GM11168 (cell line): Measurements from ENCODE around the gene SMPD3.

Source experiments
- in situ Hi-C: fragments of 300-500 bp; cut with MboI; formaldehyde crosslinking; loops from one replicate; pipeline ENCODE4 v1.12.0; 2022; ENCODE audit warnings: low sequenced_read_pairs; ENCODE audit not compliant: unreplicated experiment

Gene SMPD3

DNA sequence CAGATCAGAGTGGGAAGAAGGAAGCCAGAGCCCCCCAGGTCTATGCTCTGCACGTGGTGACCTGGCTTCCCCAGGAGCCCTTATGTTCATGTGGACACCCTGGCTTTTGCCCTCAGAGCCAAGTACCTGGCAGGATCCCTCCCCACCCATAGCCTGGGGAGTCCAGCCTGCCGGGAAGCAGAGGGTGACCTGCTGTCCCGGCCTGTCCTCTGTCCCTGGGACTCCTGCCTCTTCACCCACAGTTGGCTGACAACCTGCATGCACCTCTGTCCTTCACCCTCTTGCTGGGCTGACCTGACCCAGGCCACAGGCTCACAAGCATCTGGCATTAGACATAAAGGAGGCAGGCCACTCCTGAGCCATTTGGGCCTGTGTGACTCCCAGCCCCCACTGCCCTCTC, 60.2 kb downstream of the SMPD3 start:
- in situ Hi-C loops: no loop called here

DNA sequence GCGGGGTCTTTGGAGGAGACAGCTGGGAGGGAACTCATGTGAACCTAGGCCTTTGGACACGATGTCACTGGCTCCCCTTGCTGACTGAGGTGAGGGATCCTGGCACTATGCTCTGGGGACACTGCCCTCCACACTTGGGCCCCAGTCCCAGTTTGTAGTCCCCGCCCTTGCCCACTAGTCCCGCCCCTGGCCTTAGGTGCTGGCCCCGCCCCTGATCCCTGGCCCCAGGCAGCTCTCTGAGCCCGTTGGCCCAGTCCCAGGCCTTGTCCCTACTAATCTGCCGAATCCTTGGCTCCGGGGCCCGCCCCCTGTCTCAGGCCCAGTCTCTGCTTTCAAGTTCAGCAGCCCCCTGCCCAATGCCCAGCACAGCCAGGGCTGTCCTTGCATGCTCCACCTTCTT, 61.0 kb downstream of the SMPD3 start:
- in situ Hi-C loops: no loop called here

DNA sequence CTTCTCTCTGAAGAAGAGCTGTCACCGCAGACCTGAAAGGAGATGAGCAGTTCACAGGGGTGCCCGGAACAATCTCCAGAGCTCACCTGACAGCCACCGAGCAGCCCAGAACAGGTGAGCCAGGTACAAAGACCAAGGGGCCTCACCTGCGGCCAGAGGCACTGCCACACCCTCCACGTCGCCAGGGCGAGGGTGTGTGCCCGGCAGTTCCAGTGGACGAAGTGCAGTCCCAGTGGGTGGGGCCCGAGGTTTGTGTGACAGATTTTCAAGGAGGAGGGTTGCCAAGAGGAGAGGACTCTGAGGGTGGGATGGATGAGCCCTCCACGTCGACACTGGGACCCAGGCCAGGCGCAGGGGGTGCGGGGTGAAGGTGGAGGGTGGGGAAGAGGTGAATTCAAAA, 61.7 kb downstream of the SMPD3 start:
- in situ Hi-C loops: no loop called here

DNA sequence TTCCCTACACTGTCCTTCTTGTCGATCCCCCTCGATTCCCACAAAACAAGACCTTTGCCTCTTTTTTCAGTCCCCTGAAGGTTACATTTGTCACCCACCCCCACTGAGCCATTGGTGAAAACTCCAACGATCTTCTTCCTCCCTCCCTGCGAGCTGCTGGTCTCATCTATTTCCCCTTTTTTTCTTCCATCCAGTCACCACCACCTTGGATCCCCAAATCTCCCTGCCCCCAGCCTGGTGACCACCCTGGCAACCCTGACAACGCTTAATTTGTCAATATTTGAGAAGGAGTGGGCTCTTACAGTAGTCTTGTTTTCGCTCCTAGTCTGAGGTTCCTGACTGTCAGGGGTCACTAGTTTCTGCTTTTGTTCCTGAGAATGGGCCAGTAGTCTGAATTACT, 62.9 kb downstream of the SMPD3 start:
- in situ Hi-C loops: no loop called here

DNA sequence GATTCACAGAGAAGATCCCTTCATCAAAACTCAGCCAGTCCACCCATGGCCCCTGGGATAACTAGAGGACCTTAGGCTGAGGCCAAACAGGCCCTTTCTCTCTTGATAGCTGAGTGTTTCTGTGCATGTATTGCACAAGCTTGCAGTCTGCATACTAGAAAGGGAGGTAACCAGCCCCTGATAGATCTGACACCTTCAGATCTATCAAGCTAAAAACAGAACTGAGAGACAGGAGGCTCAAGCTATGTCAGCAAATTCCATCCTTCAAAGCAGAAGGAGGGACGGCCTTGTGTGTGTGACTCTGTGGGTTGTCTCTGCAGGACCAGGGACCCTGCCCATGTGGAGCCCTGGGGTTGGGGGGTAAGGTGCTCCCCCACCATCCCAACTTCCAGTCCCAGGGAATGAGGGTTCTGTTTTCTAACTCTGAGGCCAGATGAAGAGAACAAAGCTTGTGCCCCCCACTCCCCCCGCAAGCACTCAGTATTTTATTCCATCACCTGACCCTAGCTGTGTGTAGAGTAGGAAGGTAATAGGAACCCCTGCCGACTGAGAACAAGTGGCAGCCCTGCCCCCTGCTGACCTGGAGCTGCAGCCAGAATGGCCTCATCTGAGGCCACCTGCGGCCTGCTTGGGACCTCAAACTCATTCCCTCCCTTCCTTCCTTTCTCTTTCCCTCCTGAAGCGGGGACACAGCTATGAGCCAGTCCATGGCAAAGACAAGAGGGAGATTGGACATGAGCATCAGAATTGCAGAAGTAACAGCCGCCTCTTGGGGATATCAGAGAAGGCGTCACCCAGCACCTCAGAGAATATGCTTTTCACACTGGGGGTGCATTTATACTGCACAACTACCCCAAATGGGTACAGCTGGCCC, 63.8 kb downstream of the SMPD3 start:
- in situ Hi-C loops: no loop called here

DNA sequence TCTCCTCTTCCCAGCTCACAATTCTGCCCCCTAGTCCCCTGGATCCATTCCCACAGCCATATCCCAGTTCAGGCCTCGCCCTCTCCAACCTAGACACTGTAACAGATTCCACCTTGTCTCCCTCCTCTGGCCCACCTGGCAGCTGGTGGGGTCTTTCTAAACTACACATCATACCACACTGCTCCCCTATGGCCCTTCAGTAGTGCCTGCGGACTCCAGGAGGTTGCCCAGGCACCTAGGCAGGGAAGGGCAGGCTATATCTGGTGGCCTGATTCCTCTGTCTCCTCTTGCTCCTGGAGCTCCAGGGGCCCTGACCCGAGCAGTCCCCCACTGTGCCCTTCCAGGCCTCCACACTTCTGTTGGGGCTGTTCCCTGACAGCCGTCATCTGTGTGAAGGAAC, 64.5 kb downstream of the SMPD3 start:
- in situ Hi-C loops: no loop called here

DNA sequence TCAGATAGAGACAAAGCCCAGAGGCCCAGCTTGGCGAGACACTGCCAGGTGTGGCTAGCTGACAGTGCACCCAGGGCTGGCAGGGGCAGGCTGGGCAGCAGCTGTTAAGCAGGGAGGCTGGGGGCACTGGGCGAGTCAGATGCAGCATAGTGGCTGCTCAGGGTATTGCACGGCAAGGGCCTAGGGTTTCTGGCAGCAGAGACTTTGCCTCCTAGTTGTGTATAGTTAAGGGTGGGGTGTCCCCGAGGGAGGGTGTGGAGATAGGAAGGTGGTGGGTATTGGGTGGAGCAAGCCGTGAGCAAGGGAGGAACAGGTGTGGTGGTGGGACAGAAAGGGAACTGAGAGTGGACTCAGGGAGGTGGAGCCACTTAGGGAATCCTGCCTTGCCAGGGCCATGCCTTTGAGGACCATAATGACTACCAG, 66.0 kb downstream of the SMPD3 start:
- in situ Hi-C loops: no loop called here

DNA sequence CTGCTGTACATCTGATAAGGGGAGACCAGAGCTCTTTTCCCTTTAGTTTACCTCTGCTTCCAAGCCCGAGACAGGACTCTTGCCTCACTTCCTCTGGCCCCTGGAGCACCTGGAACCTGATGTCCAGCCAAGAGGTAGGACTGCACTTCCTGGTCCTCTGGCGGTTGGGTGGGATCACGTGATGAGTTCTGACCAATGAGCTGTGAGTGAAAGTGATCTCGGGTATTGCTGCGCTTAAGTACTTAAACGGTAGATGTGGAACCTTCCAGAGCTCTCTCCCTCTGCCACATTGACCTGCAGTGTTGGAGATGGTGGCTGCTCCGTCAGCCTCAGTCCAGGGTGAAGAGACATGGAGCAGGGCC, 67.0 kb downstream of the SMPD3 start:
- in situ Hi-C loops: no loop called here

DNA sequence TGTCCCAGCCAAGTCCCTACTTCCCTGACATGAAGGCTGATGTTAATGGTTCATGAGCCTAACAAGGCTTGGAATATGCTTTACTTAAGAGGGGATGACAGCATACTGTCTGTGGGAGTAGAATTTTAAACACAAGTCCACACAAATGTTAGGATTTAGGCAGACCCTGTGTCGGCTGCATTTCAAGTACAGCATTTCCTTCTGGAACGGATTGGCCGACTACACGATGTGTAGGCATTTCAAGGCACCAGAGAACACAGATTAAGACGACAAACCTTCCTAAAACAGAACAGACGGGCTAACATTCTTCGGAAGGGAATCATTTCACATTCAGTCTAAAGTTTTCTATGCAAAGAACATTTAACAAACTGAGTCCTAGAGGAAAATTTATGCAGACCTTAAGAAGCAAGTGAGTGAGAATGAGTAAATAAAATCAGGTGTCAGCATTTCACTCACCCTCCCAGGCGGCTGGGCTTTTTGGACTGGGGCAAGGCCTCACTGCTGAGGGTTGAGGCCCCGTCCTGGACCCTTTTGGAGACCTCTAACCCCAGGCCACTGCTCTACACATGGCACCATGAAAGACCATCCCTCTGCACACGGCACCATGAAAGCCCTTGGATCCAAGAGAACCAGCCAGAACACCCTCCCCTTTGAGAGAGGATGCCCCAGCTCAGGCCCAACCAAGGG, 67.5 kb downstream of the SMPD3 start:
- in situ Hi-C loops: no loop called here

DNA sequence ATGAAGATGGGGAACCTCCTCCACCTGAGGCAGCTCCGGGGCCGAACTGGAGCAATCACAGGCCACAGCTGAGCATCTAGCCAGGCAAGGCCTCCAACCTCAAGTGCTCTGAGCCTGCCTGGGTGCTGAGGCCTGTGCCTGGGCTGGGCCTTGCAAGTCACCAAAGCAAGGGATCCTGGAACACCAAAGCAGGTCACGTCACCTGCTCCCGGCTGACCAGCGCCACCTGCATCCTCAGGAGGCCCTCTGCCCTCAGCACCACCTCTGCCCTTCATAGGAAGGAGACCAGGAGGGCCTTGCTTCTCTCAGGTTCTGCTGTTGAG, 68.0 kb downstream of the SMPD3 start:
- in situ Hi-C loops: no loop called here

DNA sequence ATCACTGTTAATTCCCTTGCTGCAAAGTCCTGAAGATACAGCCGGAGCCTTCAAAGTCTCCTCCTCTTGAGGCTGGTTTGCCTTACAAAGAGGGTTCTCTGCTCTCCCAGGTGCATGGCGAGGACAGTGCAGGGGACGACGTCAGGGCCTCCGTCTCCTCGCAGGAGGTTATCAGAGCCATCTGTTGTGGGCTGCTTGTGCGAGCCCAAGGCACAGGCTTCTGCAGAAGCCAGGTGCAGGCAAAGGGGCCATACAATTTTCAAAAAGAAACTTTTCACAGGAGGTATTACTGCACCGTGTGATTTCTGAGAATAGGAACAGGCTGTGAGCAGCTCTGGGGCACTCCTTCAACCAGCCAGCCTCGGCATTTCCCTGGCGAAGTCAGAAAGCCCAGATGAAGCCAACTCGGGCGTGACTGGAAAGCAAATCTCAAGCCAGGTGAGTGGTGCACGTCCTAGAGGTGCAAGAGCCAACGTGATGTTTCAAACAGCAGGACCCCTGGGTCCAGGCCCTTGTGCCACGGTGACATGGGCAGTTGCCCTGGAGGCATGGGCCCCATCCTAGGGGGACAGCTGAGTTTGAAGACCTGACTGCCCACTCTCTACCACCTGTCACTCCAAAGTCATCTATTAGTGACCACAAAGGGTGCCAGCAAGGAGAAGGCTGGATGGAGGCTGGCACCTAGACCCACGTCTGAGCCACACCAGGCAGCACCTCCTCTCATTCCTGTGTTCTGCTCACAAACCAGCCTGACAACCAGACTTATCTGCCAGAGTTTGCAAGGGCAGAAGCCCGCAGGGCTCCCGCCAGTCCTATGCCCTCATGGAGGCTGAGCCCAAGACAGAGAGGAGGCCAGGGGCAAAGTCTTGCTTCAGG, 68.6 kb downstream of the SMPD3 start:
- in situ Hi-C loops: no loop called here

DNA sequence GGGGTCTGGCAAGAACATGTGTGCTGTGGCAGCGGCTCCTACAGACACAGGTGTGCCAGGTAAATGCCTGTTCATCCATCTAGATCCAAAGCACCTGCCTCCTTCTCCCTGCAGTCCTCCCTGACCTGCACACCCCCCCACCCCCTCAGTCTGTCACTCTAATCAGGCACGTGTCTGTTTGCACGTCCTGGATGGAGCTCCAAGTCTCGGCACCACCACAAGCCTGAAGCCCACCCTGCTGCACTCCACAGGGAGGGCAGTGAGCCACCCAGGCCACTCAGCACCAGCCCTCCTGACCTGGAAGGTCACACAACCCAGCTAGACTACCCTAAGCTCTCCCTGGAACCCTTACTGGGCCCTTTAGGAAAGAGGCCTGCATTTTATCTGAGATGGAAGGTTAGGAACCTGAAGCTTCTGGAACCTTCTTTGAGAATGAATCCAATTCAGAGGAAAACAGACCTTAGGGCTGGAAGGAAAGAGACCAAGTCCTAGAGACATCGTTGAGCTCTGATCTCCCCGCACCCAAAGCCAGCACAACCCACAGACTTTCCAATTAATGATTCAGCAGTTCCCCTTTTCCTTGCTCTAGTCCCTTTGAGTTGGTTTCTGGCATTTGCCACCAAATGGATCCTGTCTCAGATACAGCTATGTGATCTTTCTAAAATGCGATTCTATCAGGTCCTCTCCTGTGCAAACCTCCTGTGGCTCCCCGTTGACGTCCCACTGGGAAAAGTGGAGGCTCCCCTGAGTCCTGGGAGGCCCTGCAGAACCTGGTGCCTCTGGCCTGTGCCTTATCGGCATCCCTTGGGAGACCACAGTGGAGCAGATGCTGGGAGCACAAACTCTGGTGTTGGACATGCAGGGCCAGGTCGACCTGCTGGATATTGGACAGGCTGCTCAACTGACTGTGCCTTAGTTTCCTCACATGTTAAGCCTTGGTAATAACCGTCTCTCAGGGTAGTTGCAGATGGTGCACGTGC, 69.6 kb downstream of the SMPD3 start:
- in situ Hi-C loops: no loop called here

DNA sequence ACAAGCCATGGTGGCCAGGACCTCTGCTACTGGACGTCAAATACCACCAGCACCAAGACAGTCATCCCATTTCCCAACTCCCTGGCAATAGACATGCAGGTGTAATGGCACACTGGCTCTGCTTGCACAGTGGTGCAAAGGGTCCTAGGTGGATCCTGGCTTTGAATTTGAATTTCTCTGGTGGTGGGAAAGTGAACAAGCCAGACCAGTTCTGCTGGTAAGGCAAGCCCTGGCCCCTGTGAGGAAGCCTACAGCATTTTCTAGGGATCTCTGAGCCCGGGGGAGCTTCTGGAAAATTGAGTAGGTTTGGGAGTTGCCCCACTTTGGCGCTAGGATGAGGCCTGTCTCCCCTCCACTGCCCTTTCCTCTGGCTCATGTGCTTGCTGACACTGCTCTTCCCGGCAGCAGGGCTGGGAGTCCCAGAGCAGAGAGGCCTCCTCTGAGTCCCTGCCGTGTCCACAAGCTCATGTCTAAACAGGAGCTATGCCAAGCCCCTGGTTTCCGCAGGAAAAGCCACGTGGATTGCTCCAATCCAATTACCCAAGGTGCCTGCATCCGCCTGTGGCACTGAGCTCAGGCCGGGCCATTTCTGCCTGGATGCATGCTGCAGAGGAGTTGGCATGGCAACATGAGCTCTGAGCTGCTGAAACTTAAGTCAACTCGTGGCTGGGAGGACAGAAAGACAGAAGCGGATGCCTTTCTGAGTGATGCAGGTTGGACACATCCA, 70.5 kb downstream of the SMPD3 start:
- in situ Hi-C loops: no loop called here

DNA sequence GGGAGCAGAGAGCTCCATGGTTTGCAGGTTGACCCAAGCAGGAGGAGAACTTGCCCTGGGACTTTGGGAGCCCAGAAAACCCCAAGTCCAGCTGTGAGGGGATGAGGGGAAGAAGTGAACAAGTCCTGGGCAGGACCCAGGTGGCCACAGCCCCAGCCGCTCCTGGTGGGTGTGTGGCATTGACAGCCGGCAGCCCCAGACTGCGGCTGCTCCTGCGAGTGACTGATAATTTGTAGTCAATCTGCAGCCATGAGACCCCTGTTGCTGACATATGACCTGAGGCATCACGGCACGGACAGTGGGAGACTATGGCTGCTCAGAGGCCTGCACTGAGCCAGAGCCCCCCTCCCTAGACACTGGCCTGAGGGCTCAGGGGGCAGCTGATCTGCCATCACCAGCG, 71.1 kb downstream of the SMPD3 start:
- in situ Hi-C loops: no loop called here

DNA sequence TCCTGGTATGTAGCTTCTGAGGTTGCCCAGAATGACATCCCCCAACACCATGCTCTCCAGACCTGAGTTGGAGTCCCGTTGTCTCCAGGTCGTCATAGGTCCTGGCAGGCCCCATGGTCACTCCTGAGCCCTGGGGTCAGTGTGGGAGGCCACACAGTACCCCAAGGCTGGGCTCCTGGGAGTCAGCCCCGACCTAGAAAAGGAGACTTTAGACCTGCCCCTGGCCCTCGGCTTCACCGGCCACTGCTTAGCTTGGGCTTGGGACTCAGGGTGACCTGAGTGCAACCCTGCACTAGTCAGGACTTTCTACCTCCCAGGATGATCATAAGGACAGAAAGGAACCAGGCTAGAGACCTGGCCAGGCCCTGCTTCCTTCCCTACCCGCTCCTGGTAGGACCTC, 71.7 kb downstream of the SMPD3 start:
- in situ Hi-C loops: no loop called here

DNA sequence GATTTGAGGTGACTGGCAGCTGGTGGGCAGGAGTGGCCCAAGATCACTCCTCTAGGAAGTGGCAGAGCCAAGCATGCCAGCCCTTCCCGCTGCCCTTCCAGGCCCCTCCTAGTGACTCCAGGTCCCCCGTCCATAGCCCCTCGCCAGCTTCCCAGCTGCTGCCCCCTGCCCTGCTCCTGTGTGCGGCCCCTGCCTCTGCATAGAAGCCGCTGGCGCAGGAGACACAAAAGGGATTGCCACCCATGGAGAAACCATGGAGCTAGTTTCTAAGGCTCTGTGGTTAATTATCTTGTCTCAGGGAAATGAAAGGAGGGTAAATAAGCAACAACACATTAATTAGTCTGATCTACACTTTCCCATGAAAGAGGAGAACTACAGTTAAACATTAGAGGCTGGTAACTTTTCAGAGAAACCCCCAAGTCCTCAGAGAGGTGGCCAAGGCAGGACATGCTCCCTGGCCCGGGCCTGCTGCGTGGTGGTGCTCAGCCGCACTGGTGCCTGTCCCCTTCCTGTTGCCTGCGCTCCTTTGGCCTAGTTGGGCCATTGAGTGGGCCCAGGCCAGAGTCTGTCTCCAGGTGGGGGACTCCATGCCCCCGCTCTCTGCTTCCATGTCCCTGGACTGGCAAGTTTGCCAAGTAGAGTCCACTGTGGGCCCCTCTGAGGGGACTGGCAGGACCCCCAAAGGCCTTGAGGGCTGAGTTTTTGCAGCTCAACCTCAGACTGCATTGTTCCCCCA, 72.3 kb downstream of the SMPD3 start:
- in situ Hi-C loops: no loop called here

DNA sequence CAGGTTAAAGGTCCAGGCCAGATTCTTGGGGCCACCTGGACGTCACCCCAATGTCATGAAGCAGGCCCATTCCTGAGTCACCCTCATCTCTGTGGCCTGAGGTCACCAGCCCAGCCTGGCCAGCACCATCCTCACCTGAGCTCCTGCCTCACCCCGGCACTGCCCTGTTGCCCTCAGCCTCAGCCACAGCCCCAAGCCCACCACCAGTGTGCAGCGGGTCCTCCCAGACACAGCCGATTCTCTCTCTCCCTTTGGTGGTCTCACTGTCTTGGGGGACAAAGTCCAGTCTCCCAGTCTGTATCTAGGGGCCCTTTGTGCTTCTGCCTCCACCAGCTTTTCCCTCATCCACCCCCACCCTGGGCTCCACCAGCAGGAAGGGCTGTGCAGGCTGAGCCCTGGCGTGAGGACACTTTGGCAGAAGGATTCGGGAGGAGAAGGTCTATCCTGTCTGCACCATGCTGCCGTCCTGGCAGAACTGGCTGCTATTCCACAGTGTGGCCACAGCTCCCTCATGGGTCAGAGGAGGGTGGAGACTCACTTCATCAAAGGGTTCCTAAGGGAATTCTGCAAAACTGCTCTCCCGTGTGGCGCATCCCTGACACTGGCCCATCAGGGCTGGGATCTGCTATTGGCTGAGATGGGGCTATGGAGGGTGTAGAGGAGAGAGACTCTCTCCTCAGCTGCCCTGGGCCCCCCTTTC, 73.2 kb downstream of the SMPD3 start:
- in situ Hi-C loops: no loop called here

DNA sequence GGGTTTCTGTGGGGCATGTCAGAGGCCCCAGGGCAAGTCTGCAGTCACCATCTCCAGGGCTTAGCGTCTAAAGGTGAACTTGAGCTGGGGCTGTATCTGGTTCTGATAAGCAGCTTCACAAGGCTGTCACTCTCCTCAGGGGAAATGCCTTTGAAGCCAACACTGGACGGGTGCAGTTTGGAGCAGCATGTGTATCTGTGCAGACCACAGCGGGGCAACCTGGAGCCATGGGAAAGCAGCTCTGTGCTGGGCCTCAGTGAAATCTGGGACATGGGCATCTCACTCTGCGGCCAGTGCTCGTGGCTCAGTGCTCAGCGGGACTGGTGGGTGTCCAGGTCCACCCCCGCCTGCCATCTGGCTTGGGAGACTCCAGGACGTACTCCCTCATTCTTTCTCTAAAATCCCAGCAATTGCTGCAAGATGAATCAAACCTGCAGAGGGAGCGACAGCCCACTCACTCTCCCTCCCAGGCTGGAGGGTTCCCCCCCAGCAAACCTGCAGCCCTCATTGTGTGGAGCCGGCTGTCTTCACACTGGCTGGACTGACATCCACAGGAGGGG, 74.0 kb downstream of the SMPD3 start:
- in situ Hi-C loops: no loop called here
